ENCODE measurements around the gene POMT2.
"Not testable (repeated sequence)": the region's sequence is repeated elsewhere in the genome, so short reads cannot be mapped to it uniquely, and the experiment has no call there.

The POMT2 gene

DNA sequence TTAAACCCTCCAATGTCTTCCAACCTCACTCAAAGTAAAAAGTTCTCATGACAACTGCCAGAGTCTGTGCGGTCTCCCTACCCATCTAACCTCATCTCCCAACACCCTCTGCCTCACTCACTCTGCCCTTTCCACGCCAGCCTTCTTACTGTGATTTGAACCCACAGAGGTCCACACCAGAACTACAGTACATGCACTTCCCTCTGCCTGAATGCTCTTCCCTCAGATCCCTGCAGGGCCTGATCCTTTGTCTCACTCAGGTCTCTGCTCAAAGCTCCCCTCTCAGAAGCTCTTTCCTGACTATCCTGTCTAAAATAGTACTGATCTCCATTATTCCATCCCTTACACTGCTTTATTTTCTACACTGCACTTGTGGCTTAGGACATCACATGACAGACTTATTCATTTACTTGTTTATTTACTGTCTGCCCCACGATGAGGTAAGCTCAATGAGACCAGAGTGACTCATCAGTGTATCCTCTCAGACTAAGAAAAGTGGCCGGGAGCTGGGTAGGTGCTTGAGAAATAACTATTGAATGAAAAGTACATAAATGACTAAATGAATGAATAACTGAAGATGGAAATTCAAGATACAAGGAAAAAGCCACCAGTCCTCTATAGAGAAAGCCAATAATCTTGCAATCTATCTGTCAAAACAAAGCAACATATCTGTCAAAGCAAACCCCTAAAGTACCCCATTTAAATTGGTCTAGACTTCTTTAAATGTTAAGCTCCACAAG is 17.1 kb downstream of the POMT2 start:
- CTCF ChIA-PET, result interaction anchor here (1.2 to 13.4 kb wide), 5 partner anchors 11 to 151 kb away, joined by 3 to 255 read pairs (median 4); partner anchors contain the start of genes SAMD15 and TMED8
- Mint-ChIP-seq H3K27me3 (no peaks in the 10 kb centered on the region), H3K9me3 (no peaks in the 10 kb centered on the region), H3K4me3 (no peak overlapping the region), H3K4me1 (peaks cover 8% of the 10 kb centered on the region), H3K27ac (peak overlapping the region; percentile 66), H3K36me3 (no peaks in the 10 kb centered on the region)
- DNase-seq, result no peak

DNA sequence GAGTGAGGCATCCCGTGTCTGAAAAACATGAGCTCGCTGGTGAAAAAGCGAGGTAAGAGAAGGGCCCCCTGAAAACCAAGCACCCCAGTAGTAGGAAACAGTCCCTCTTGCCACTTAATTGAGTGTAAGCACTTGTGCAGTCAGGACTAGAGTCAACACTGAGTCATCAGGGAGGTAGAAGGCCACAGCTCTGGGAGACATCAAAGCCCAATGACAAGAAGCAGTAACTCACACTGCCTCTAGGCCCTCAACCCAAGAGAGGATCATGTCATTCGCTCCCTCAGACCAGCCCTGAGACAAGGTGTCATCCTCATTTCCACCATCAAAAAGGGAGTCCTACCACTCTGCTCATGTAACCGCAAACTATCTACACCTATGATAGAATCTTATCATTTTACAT is 17.8 kb downstream of the POMT2 start:
- no peaks in the 10 kb centered on the region for H3K36me3 Mint-ChIP-seq
- H3K4me3 Mint-ChIP-seq, result no peak overlapping the region
- H3K27me3 Mint-ChIP-seq, result no peaks in the 10 kb centered on the region
- no peak for DNase-seq
- H3K4me1 Mint-ChIP-seq, result peaks cover 8% of the 10 kb centered on the region
- peak overlapping the region; percentile 66 for H3K27ac Mint-ChIP-seq
- H3K9me3 Mint-ChIP-seq, result no peaks in the 10 kb centered on the region
- CTCF ChIA-PET, result interaction anchor here (1.3 to 13.4 kb wide), 3 partner anchors 10 to 74 kb away, joined by 4 to 255 read pairs (median 4); partner anchors contain the start of genes SAMD15 and TMED8

DNA sequence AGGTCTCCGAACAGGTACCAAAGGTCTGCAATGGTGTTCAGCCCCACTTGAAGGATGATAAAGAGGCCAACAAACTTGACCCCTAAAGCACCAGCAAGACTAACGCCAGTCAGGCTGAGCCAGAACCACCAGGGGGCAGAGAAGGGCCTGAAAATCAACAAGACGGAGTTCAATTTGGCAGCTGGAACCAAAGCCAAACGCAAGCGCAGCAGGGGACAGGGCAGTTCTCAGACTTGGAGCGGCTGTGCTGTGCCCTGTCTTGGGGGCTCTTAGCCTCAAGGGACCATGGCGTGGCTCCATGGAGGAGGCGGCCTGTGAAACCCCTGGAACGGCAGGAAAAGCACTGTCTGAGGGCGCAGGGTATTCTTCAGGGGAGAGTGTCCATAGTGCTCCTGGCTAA is 19.6 kb downstream of the POMT2 start:
- Mint-ChIP-seq H3K27ac (no peak overlapping the region), H3K9me3 (no peaks in the 10 kb centered on the region), H3K36me3 (no peaks in the 10 kb centered on the region), H3K4me1 (peaks cover 8% of the 10 kb centered on the region), H3K27me3 (no peaks in the 10 kb centered on the region), H3K4me3 (no peak overlapping the region)
- DNase-seq, result peak; percentile 78
- CTCF ChIA-PET, result interaction anchor here (0.8 to 13.4 kb wide), 13 partner anchors 9 to 290 kb away, joined by 3 to 255 read pairs (median 5); partner anchors contain the start of gene VIPAS39

DNA sequence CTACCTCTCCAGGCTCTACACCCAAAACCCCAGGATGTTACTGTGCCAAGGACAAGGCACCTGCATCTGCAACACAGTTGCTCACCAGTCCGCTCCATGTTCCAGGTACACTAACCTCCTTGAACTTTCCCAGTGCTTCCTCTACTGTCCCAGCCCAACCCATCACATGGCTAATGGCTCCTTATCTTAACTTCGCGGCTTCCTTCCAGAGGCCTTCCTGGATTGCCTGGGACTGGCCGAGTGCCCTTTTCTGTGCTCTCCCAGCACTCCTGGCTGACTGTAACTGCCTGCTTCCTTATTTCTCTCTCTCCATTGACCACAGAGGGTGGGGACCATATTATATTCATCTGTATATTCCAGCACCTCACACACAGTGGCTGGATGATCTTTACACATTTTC is 20.9 kb downstream of the POMT2 start:
- Mint-ChIP-seq H3K27me3 (no peaks in the 10 kb centered on the region), H3K4me1 (peaks cover 8% of the 10 kb centered on the region), H3K27ac (no peak overlapping the region), H3K4me3 (no peak overlapping the region), H3K36me3 (no peaks in the 10 kb centered on the region), H3K9me3 (no peaks in the 10 kb centered on the region)
- CTCF ChIA-PET, result interaction anchor here (2.1 to 13.4 kb wide), 4 partner anchors 15 to 148 kb away, joined by 4 to 255 read pairs (median 13); no protein-coding TSS in a partner anchor
- no peak for DNase-seq

DNA sequence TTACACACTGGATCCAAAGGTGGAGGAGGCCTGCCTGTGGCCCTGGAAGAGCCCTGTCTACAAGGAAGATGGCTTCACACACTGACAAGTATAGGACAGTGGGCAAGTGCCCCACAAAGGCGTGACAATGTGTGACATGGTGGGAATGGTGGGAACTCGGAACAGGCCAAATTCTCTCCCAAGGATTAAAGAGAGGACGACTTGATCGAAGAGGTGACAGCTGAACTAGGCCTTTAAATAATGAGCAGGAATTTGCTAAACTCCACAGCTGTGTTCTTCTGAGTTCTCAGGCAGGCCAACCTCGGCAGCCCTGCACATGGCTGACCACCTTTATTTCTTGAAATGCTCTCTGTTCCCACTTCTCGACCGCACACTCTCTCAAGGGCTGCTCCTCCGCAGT is 23.8 kb downstream of the POMT2 start:
- Mint-ChIP-seq H3K4me3 (no peak overlapping the region), H3K27ac (no peak overlapping the region), H3K27me3 (no peaks in the 10 kb centered on the region), H3K9me3 (no peaks in the 10 kb centered on the region), H3K4me1 (no peaks in the 10 kb centered on the region), H3K36me3 (no peaks in the 10 kb centered on the region)
- CTCF ChIA-PET, result interaction anchor here (13.4 kb wide), 1 partner anchor 18 kb away, joined by 255 read pairs; no protein-coding TSS in a partner anchor
- DNase-seq, result no peak

DNA sequence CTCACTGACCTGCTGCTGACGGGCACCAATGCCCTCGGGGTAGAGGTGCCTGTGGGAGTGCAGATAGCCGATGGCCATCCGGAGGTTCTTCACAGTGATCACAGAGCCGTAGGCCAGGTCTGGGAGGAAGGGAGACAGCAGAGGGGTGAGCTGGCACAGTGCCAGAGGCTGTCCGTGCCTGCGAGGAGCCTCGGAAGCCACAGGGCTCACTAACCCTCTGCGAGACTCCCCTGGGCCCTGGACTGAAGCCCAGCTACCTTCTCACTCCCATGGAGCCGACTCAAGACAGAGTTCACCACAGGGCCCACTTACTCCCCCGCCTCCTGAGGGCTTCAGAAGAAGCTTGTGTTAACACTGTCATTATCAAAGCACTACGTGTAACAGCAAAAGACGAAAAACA is 24.5 kb downstream of the POMT2 start:
- Mint-ChIP-seq H3K27me3 (no peaks in the 10 kb centered on the region), H3K27ac (no peak overlapping the region), H3K9me3 (no peaks in the 10 kb centered on the region), H3K4me1 (no peaks in the 10 kb centered on the region), H3K4me3 (no peak overlapping the region), H3K36me3 (no peaks in the 10 kb centered on the region)
- CTCF ChIA-PET, result interaction anchor here (13.4 kb wide), 1 partner anchor 19 kb away, joined by 255 read pairs; no protein-coding TSS in a partner anchor
- no peak for DNase-seq

DNA sequence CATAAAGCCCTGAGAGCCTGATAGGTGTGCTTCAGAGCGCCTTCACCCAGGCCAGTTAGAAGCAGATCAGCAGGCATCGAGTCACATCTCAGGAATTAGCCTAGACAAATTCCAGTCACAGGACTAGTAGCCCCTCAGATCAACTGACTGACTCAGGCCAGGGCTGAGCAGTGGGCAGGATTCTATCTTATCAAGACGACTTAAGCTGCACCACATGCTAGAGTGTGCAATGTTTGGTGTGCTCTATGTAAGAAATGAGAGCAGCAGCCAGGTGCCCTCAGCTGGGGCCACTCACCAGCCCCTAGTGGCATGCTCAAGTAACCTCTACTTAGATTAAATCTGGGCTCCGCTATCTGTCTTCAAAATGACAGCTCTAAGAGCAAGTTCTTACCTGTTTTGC is 30.0 kb downstream of the POMT2 start:
- H3K27ac Mint-ChIP-seq, result no peak overlapping the region
- CTCF ChIA-PET, result interaction anchor here (1.0 to 1.3 kb wide), 2 partner anchors 10 to 25 kb away, joined by 5 to 6 read pairs; no protein-coding TSS in a partner anchor
- DNase-seq, result no peak
- no peaks in the 10 kb centered on the region for H3K27me3 Mint-ChIP-seq
- H3K36me3 Mint-ChIP-seq, result no peaks in the 10 kb centered on the region
- no peaks in the 10 kb centered on the region for H3K4me1 Mint-ChIP-seq
- H3K9me3 Mint-ChIP-seq, result no peaks in the 10 kb centered on the region
- H3K4me3 Mint-ChIP-seq, result no peak overlapping the region

DNA sequence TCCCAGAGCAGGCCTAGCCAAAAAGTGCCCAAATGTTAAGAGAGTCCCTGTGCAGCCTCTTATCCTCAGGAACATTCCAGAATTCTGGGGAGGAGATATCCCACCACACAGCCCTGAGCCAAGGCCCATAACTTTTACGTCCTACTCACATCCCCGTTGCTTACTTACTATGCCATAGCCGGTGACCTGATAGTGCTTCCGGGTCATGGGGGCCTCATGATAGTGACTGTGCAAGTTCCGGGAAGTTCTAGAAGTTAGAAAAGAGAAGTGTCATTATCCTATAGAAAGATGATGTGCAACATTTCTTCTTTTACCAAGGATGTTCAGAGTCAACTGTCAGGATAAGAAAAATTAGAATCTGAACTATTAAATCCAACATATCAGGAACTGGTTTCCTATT is 34.1 kb downstream of the POMT2 start:
- Mint-ChIP-seq H3K4me1 (no peaks in the 10 kb centered on the region), H3K4me3 (no peak overlapping the region), H3K27ac (no peak overlapping the region), H3K9me3 (no peaks in the 10 kb centered on the region), H3K27me3 (no peaks in the 10 kb centered on the region), H3K36me3 (no peaks in the 10 kb centered on the region)
- no peak for DNase-seq
- CTCF ChIA-PET, result interaction anchor here (1.2 kb wide), 1 partner anchor 103 kb away, joined by 3 read pairs; no protein-coding TSS in a partner anchor

DNA sequence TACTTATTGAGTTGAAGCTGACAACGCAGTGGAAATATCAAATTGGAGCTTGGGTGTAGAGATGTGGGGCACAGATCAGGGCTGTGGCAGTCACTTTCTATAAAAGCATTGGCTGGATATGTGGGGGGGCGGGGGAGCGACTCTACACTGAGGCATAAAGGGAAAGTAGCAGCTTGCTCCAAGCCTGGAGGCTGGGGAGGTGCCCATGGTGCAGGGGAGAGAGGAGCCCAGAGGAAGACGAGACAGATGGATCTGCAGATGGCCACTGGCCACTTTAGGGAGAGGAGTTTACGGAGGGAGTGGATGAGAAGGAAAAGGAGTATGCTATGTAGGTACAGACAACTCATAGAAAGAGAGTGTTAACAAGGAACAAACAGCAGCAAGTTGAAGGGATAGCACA is 36.2 kb downstream of the POMT2 start:
- H3K27ac Mint-ChIP-seq, result no peak overlapping the region

DNA sequence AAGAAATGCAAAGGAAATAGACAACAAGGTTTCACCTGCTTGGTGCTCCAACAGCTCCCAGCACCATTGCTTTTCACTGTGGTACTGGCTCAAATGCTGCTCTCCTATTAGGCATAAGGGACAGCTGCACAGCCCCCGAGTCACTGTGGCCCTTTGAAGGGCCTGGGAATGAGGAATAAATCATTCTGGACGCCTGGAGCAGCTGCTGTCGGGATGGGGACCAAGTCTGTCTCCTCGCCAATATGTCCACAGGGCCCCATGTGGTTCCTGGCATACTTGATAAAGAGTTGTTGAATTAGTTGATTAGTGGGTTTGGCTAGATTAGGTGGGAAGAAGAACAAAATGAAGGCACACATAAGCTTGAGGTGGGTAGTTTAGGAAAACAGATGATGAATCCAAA is 36.6 kb downstream of the POMT2 start:
- no peak for DNase-seq
- H3K9me3 Mint-ChIP-seq, result no peaks in the 10 kb centered on the region
- no peaks in the 10 kb centered on the region for H3K27me3 Mint-ChIP-seq
- no peaks in the 10 kb centered on the region for H3K36me3 Mint-ChIP-seq
- no peaks in the 10 kb centered on the region for H3K4me1 Mint-ChIP-seq
- CTCF ChIA-PET, result interaction anchor here (1.2 kb wide), 1 partner anchor 32 kb away, joined by 4 read pairs; no protein-coding TSS in a partner anchor
- no peak overlapping the region for H3K27ac Mint-ChIP-seq
- H3K4me3 Mint-ChIP-seq, result no peak overlapping the region

More for the DNA sequence above, 36.2 kb downstream of the POMT2 start:
- CTCF ChIA-PET, result interaction anchor here (1.2 kb wide), 1 partner anchor 32 kb away, joined by 4 read pairs; no protein-coding TSS in a partner anchor
- Mint-ChIP-seq H3K27me3 (no peaks in the 10 kb centered on the region), H3K4me3 (no peak overlapping the region), H3K9me3 (no peaks in the 10 kb centered on the region), H3K36me3 (no peaks in the 10 kb centered on the region), H3K4me1 (no peaks in the 10 kb centered on the region)
- DNase-seq, result no peak

DNA sequence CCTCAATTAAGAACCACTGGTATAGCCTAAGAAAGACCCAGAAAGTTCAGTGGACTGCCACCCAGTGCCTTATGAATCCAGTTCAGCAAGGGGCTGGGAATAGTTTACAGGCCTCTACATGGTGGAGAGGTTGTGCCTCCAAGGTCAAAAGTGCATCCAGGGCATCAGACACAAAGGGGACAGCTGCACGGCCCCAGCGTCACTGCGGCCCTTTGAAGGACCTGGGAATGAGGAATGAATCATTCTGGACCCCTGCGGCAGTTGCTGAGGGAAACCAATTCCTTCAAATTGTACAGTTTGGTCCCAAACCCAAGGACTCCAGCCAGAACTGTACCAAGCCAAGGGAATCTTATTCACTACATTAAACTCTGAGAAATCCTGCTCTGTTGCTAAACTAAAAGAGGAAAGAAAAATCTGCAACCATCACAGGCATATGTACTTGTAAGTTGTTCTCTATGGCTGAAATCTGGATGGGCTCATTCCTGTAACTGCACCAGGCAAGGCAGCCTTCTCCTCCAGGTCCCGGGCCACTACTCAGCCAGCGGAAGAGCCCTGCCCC is 38.8 kb downstream of the POMT2 start:
- Mint-ChIP-seq H3K9me3 (no peaks in the 10 kb centered on the region), H3K27me3 (no peaks in the 10 kb centered on the region), H3K4me3 (no peak overlapping the region), H3K27ac (no peak overlapping the region), H3K4me1 (no peaks in the 10 kb centered on the region), H3K36me3 (no peaks in the 10 kb centered on the region)
- CTCF ChIA-PET, result interaction anchor here (1.2 kb wide), 1 partner anchor 33 kb away, joined by 3 read pairs; no protein-coding TSS in a partner anchor
- DNase-seq, result no peak

DNA sequence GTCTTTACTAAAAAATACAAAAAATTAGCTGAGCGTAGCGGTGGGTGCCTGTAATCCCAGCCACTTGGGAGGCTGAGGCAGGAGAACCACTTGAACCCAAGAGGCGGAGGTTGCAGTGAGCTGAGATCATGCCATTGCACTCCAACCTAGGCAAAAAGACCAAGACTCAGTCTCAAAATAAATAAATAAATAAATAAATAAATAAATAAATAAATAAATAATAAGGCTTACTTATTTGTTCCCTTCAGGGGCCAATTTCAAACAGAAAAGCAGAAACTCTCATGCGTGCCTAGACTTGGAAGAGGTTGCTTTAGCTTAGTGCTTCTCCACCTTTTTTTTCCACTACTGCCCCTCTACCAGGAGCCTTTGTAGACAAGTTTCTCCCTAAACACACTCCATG is 39.8 kb downstream of the POMT2 start:
- not testable (repeated sequence) for H3K36me3 Mint-ChIP-seq, H3K27ac Mint-ChIP-seq

DNA sequence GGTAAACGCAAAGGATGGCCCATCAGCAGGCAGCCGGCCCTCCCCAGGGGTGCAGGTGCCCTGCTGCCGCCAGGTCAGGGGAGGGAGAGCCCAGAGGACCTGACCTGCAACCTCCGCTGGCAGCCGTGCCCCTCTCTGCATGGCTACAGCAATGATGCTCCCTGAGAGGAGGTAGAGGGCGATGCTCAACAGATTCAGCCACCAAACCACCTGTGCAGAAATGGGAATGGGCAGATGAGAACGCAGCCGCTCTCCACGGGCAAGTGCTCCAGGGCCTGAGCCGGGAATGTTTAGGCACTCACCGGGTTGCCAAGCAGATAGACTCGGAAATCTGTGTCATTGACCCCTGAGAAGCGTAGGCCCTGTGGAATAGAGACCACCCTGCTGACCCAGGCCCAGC is 41.0 kb downstream of the POMT2 start:
- Mint-ChIP-seq H3K4me3 (no peak overlapping the region), H3K27me3 (no peaks in the 10 kb centered on the region), H3K4me1 (no peaks in the 10 kb centered on the region), H3K27ac (no peak overlapping the region), H3K36me3 (no peaks in the 10 kb centered on the region), H3K9me3 (no peaks in the 10 kb centered on the region)
- CTCF ChIA-PET, result interaction anchor here (1.3 to 2.4 kb wide), 2 partner anchors 35 to 36 kb away, joined by 4 to 11 read pairs; no protein-coding TSS in a partner anchor
- DNase-seq, result no peak

More for the DNA sequence above, 39.8 kb downstream of the POMT2 start:
- CTCF ChIA-PET, result interaction anchor here (2.4 kb wide), 1 partner anchor 35 kb away, joined by 11 read pairs; no protein-coding TSS in a partner anchor
- not testable (repeated sequence) for H3K27me3 Mint-ChIP-seq, H3K4me3 Mint-ChIP-seq, H3K9me3 Mint-ChIP-seq, DNase-seq, H3K4me1 Mint-ChIP-seq

DNA sequence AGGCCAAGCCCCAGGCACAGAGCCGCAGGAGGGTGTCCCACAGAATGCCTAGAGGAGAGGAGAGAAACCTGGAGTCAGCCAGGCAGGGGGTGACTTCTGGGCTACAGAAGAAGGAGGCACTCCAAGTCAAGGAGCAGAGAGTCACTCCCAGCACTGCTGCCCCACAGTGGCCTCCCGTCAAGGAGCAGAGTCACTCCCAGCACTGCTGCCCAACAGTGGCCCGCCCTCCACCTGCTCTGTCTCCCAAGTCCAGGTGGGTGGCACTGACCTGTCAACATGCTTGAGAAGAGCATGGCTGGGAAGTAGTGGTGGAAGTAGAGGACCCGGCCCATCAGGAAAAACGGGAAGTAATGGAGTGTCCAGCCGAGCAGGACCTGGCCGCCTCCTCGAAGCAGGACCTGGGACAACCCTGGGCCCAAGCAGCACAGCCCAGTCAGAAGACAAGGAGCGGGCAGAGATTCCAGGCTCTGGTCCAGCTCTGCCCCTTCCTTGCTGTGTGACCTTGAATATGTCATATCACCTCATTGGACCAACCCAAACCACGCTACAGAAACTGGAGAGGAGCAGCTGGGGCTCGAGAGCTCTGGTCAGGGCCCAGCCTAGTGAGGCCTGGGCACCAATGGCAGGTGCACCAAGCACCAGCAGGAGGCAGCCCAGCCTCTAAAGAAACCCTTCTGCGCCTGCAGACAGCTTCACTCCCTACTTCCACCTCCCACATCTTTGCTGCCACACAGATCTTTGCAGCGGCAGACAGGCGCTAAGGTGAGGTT is 42.0 kb downstream of the POMT2 start:
- CTCF ChIA-PET, result interaction anchor here (1.0 to 2.4 kb wide), 2 partner anchors 28 to 37 kb away, joined by 4 to 11 read pairs; no protein-coding TSS in a partner anchor
- Mint-ChIP-seq H3K4me1 (no peaks in the 10 kb centered on the region), H3K9me3 (no peaks in the 10 kb centered on the region), H3K4me3 (no peak overlapping the region), H3K27ac (no peak overlapping the region), H3K27me3 (no peaks in the 10 kb centered on the region), H3K36me3 (no peaks in the 10 kb centered on the region)
- no peak for DNase-seq
